Activated T-cell treated with anti-CD3 and anti-CD28 coated beads, Interleukin-2, amount 50 U/mL, for 24 hours (primary cell): Measurements from ENCODE around the gene OR10H1.

ENCODE experiments used
- DNase-seq: peaks from one replicate; pipeline ENCODE4 v3.0.0-alpha.2; 2020
- H3K27ac Mint-ChIP-seq: 2 replicates; pipeline ENCODE4 v1.8.0; 2020; ENCODE audit warnings: mild to moderate bottlenecking, mixed read lengths
- H3K27me3 Mint-ChIP-seq: 2 replicates; pipeline ENCODE4 v1.8.0; 2020; ENCODE audit warnings: mixed read lengths
- H3K36me3 Mint-ChIP-seq: 2 replicates; pipeline ENCODE4 v1.8.0; 2020; ENCODE audit warnings: low read depth, mixed read lengths
- H3K4me1 Mint-ChIP-seq: 2 replicates; pipeline ENCODE4 v1.8.0; 2020; ENCODE audit warnings: low read depth, mixed read lengths
- H3K4me3 Mint-ChIP-seq: 2 replicates; pipeline ENCODE4 v1.8.0; 2020; ENCODE audit warnings: mild to moderate bottlenecking, moderate library complexity, mixed read lengths
- H3K9me3 Mint-ChIP-seq: 2 replicates; pipeline ENCODE4 v1.8.0; 2020; ENCODE audit warnings: mixed read lengths

OR10H1 gene

DNA sequence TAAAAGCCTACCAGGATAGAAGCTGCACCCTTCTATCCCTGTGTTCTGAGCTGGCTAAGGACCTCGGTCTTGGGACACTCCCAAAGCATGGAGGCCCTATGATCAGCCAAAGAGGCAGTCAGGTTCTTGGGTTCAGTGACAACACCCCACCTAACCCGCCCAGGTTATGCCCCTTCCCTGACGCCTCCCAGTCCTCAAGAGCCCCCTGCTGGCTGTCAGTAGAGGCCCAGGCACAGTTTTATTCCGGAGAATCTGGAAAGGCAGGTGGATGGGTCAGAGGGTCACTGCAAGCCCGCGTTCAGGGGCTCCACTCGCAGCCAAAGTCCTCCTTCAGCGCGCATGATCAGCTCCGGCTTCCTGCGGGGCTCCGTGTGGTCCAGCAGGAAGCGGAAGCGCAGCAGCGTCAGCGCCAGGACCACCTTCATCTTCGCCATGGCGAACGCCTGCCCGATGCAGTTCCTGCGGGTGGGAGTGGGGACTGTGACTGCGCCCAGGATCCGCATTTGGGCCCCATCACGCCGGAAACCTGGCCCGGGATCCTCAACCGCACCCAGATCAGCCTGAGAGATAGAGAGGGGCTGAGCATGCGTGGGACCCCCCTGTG, 55.4 kb downstream of the OR10H1 start:
- H3K27me3 Mint-ChIP-seq = peaks cover 71% of the 10 kb centered on the region
- no peak for DNase-seq
- H3K4me3 Mint-ChIP-seq = no peak overlapping the region
- H3K27ac Mint-ChIP-seq = no peak overlapping the region
- H3K9me3 Mint-ChIP-seq = peaks cover 2% of the 10 kb centered on the region
- H3K4me1 Mint-ChIP-seq = no peaks in the 10 kb centered on the region
- no peaks in the 10 kb centered on the region for H3K36me3 Mint-ChIP-seq

DNA sequence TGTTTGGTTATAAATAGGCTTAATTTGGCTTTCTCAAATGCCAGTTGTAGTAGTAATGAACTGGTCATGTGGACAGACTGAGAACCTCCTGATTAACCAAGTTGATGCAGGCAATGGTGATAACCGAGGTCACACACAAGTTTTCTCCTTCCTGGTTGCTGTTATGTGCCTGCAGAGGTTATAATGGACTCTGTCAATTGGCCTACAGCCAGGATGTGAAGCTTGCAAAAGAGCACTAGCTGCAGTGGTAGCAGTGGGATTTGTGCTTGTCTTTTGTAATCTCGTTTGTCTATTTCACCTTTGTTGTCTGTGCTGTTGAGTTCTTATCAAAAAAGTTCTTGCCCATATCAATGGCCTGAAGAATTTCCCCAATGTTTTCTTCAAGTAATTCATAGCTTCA, 57.1 kb downstream of the OR10H1 start:
- DNase-seq = no peak
- Mint-ChIP-seq H3K9me3 (peaks cover 2% of the 10 kb centered on the region), H3K4me3 (no peak overlapping the region), H3K27me3 (peaks cover 80% of the 10 kb centered on the region), H3K36me3 (no peaks in the 10 kb centered on the region), H3K27ac (no peak overlapping the region), H3K4me1 (no peaks in the 10 kb centered on the region)
